ENCODE measurements around the gene USP9X. TPM values are rescaled to one million over a fixed set of nuclear protein-coding genes. Genes with fewer than 3 reads are reported as not detected.
"Not testable (repeated sequence)": the region's sequence is repeated elsewhere in the genome, so short reads cannot be mapped to it uniquely, and the experiment has no call there.

USP9X gene, protein sequence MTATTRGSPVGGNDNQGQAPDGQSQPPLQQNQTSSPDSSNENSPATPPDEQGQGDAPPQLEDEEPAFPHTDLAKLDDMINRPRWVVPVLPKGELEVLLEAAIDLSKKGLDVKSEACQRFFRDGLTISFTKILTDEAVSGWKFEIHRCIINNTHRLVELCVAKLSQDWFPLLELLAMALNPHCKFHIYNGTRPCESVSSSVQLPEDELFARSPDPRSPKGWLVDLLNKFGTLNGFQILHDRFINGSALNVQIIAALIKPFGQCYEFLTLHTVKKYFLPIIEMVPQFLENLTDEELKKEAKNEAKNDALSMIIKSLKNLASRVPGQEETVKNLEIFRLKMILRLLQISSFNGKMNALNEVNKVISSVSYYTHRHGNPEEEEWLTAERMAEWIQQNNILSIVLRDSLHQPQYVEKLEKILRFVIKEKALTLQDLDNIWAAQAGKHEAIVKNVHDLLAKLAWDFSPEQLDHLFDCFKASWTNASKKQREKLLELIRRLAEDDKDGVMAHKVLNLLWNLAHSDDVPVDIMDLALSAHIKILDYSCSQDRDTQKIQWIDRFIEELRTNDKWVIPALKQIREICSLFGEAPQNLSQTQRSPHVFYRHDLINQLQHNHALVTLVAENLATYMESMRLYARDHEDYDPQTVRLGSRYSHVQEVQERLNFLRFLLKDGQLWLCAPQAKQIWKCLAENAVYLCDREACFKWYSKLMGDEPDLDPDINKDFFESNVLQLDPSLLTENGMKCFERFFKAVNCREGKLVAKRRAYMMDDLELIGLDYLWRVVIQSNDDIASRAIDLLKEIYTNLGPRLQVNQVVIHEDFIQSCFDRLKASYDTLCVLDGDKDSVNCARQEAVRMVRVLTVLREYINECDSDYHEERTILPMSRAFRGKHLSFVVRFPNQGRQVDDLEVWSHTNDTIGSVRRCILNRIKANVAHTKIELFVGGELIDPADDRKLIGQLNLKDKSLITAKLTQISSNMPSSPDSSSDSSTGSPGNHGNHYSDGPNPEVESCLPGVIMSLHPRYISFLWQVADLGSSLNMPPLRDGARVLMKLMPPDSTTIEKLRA (N-terminal part only)
- total RNA-seq: 10 to 100 TPM; 52.5 to 97.8 (median 61.2) TPM

DNA sequence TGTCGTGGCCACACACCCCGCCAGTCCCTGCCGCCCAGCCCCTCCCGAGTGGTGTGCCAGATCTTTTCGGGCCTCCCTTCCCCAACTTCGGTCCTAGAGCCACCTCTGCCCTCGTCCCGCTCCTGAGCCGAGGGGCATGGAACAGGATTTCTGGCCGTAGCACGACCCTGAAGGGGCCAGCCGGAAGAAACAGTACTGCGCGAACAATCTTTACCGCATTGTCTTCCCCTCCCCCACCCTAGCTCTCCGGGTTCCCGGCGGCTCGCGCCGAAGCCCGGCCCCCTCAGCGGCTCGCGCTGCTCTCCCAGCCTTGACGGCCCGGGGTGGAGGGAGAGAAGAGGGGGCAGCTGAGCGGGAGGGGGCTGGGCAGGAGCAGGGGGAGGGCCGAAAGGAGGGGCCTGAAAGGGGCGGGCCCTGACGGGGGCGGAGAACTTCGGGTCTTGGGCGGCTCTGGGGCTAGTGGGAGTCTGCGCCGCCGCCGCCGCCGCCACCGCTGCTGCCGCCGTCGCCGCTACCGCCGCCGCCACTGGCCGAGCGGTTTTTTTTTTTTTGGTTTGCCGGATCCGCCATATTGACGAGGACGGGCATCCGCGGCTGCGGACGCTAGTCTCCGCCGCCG lies at the start of gene USP9X:
Gene USP9X (plus strand): TSS at position 553 of the 619 bp plus-strand sequence. CDS start 38,184 bp downstream, outside the sequence.
- Histone ChIP-seq H3K4me1 (replicated peaks in 1 of 2) (peaks cover 0 to 6% of the 10 kb centered on the region in 2 donors), H3K27ac (peak within 1 kb of the TSS; percentile 99 to 100), H3K4me3 (peak within 1 kb of the TSS; percentile 57 to 81 (median 64))
- ATAC-seq (replicated peaks in 6 of 8): peak; percentile 56 to 79 (median 72)
- WGBS, 10 experiments: 62% methylated on average over 8 of the region's 61 CpGs; no CpG with 5 or more reads in 9 of the 10 experiments
- in situ Hi-C loops (cut with MboI; ENCODE audit: low pct_unique_long_range_greater_than_20kb in 2 of 9, low sequenced_read_pairs in 9 of 9, unreplicated experiment in 9 of 9): no loop called here

DNA sequence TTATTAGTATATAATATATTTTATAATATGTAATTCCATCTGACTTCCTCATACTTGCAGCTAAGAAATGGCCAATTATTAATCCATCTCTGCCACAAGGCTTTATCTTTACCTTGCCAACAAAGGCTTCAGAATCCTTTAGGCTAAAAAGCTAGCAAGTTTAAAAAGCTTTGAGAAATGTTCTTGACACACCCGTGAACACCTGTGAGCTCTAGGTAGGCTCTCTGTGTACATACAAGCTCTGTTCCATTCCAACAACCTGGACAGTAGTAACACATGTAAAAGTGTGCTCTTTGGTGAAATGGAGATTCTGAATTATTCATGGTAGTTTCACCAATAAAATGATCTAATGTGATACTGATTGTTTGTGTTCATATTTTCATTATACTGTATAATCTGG lies 49.7 kb upstream of the USP9X start:
- in situ Hi-C loops (cut with MboI; ENCODE audit: low pct_unique_long_range_greater_than_20kb in 2 of 9, low sequenced_read_pairs in 9 of 9, unreplicated experiment in 9 of 9): no loop called here
- 20 to 100% (median 69%) methylated on average over 1 of the region's 1 CpG; no CpG with 5 or more reads in 6 of the 10 experiments for WGBS, 10 experiments
- ATAC-seq (replicated peaks in 6 of 8): no peak
- Histone ChIP-seq H3K4me3 (no peak overlapping the region), H3K4me1 (replicated peaks in 1 of 2) (no peaks in the 10 kb centered on the region), H3K27ac (no peak overlapping the region)

DNA sequence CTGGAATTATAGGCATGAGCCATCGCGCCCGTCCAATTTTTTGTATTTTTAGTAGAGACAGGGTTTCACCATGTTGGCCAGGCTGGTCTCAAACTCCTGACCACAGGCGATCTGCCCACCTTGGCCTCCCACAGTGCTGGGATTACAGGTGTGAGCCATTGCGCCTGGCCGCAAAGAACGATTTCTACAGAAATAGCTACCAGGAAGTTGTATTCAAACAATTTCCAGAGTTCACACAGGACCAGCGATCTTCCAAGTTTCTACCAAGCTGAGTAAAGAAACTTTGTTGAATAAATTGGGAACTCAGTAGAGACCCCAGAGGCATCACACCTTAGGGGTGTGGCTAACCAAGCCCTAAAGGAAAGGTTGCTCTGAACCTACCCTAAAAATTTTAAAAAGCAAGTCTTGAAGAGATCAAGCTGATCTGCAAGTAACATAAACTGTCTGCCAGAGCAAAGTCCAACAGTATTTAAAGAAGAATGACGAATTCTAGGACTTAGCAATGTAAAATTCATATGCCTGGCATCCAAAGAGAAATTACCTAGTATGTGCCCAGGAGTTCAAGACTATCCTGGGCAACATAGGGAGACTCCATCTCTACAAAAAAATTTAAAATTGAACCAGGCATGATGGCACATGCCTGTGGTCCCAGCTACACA lies 48.4 kb upstream of the USP9X start:
- 0 to 100% (median 96%) methylated on average over 1 to 4 of the region's 9 CpGs; no CpG with 5 or more reads in 5 of the 10 experiments for WGBS, 10 experiments
- ATAC-seq (replicated peaks in 6 of 8): no peak
- in situ Hi-C loops (cut with MboI; ENCODE audit: low pct_unique_long_range_greater_than_20kb in 2 of 9, low sequenced_read_pairs in 9 of 9, unreplicated experiment in 9 of 9): no loop called here

DNA sequence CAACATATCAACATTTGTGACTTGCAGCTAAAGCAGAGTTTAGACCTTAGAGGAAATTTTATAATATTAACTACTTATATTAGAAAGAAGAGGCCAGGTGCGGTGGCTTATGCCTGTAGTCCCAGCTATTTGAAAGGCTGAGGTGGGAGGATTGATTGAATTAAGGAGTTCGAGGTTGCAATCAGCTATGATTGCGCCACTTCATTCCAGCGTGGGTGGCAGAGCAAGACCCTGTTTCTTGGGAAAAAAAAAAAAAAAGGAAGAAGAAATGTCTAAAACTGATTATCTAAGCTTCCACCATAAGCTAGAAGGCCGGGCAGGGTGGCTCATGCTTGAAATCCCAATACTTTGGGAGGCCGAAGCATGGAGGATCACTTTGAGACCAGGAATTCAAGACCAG lies 42.0 kb upstream of the USP9X start:
- peaks cover 0 to 4% of the 10 kb centered on the region in 2 donors for H3K4me1 ChIP-seq (replicated peaks in 1 of 2)
- in situ Hi-C loops (cut with MboI; ENCODE audit: low pct_unique_long_range_greater_than_20kb in 2 of 9, low sequenced_read_pairs in 9 of 9, unreplicated experiment in 9 of 9): no loop called here
- H3K27ac ChIP-seq: no peak overlapping the region
- 60 to 92% (median 80%) methylated on average over 1 to 6 of the region's 6 CpGs; no CpG with 5 or more reads in 3 of the 10 experiments for WGBS, 10 experiments
- no peak overlapping the region for H3K4me3 ChIP-seq
- no peak for ATAC-seq (replicated peaks in 6 of 8)

More for the DNA sequence above, 48.4 kb upstream of the USP9X start:
- Histone ChIP-seq H3K4me3 (no peak overlapping the region), H3K27ac (no peak overlapping the region), H3K4me1 (replicated peaks in 1 of 2) (no peaks in the 10 kb centered on the region)

DNA sequence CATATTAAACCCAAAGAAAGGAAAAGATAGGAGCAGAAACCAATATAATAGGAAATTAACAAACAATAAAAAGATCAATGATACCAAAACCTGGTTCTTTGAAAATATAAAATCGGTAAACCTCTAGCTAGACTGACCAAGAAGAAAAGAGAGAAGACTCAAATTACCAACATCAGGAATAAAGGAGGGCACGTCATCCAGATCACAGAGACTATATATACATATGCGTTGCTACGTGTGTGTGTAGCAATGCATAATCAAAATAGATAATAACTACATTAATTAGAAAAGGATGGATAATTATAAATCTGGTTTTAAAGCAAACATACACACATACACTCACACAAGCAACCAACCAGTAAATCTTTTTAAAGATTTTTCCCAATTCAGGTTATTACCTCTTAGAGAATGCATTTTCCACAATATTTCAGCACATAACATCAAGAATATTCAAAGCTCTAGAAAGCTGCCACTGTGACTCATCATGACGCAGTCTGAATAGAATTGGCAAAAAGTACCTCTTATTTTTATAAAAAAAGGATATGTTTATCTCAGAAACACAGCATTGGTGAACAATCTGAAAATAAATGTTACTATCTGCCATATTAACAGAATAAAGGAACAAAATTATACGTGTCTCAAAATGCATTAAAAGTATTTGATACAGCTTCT lies 41.4 kb upstream of the USP9X start:
- WGBS, 10 experiments: 0 to 100% (median 51%) methylated on average over 2 to 6 of the region's 6 CpGs; no CpG with 5 or more reads in 2 of the 10 experiments
- ATAC-seq (replicated peaks in 6 of 8): peak in 3 of 8 experiments; percentile 58 to 97 (median 90)
- no peak overlapping the region for H3K27ac ChIP-seq

DNA sequence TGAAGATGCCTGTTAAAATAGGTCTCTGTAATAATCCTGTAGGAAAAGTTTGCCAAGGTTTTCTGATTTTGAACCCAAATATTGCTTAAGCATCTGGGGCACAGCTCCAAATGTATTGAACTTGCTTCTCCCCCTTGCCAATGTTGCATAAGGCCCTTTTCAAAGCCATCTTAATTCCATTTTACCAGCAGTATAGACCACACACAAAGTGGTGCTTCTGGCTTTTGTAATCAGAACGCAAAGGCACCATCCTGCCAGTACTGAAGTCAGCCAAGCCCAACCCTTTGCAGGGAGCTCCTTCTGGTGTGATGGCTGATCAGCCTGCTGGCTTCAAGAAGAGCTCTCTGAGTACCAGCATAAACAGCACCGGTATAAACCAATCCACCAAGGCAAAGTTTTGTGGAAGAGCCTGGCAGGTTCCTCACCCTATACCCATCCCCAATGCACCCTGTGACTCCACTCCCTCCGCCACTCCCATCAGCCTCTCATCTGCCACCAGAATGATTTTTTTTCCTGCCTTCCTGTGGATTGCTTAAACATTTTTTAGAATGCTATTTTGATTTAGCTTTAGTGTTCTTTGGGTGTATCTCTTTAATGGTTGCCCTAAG lies 39.2 kb upstream of the USP9X start:
- Histone ChIP-seq H3K27ac (no peak overlapping the region), H3K4me1 (replicated peaks in 1 of 2) (peaks cover 0 to 4% of the 10 kb centered on the region in 2 donors), H3K4me3 (no peak overlapping the region)
- no peak for ATAC-seq (replicated peaks in 6 of 8)
- in situ Hi-C loops (cut with MboI; ENCODE audit: low pct_unique_long_range_greater_than_20kb in 2 of 9, low sequenced_read_pairs in 9 of 9, unreplicated experiment in 9 of 9): no loop called here
- WGBS, 10 experiments: 7 to 100% methylated on average over 1 to 2 of the region's 3 CpGs; no CpG with 5 or more reads in 8 of the 10 experiments

More for the DNA sequence above, 41.4 kb upstream of the USP9X start:
- Histone ChIP-seq H3K4me1 (replicated peaks in 1 of 2) (peaks cover 0 to 4% of the 10 kb centered on the region in 2 donors), H3K4me3 (no peak overlapping the region)
- in situ Hi-C loops (cut with MboI; ENCODE audit: low pct_unique_long_range_greater_than_20kb in 2 of 9, low sequenced_read_pairs in 9 of 9, unreplicated experiment in 9 of 9): no loop called here

DNA sequence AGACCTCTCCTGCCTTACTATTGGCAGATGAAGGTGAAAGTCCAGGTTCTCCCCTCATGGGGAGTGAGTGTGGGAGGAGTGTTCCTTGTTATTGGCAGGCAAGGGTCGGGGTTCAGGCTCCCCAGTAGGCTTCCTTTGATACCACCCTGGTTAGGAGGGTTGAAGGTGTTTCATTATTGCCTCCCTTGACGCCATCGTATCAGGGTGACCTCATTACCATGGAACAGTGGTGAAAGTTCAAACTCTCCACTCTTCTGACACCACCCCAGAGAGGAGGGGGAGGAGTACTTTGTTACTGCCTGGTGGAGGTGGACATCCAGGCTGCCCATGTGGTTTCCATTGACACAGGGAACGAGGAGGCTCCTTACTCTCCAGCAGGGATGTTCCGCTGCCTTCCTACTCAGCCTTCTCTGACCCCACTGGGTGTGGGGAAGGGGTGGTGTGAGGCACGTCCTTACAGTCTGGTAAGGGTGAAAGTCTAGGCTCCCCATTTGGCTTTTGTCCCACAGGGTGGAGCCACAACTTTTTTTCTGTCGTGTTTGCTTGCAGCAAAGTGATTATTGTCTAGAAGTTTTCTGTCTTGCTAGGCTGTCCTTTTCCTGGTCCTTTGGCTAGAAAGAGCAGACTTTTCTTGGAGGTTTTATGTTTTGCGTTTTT lies 37.2 kb upstream of the USP9X start:
- Histone ChIP-seq H3K4me1 (replicated peaks in 1 of 2) (peaks cover 0 to 4% of the 10 kb centered on the region in 2 donors), H3K27ac (no peak overlapping the region), H3K4me3 (no peak overlapping the region)
- no peak for ATAC-seq (replicated peaks in 6 of 8)
- in situ Hi-C loops (cut with MboI; ENCODE audit: low pct_unique_long_range_greater_than_20kb in 2 of 9, low sequenced_read_pairs in 9 of 9, unreplicated experiment in 9 of 9): no loop called here
- 0 to 100% (median 87%) methylated on average over 1 to 3 of the region's 8 CpGs; no CpG with 5 or more reads in 3 of the 10 experiments for WGBS, 10 experiments

DNA sequence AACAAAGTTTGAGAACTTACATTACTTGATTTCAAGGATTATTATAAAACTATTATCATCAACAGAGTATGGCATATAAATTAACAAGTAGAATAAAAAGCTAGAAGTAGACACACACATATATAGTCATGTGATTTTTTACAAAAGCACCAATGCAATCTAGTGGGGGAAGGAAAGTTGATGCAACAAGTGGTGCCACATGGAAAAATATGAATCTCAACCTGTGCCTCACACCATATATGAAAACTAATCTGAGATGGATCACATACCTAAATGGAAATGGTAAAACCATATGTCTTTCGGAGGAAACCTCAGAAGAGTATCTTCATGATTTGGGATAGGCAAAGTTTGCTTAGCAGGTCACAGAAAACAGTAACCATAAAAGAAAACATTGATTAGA lies 34.9 kb upstream of the USP9X start:
- Histone ChIP-seq H3K4me3 (no peak overlapping the region), H3K27ac (no peak overlapping the region), H3K4me1 (replicated peaks in 1 of 2) (no peaks in the 10 kb centered on the region)
- in situ Hi-C loops (cut with MboI; ENCODE audit: low pct_unique_long_range_greater_than_20kb in 2 of 9, low sequenced_read_pairs in 9 of 9, unreplicated experiment in 9 of 9): no loop called here
- WGBS, 10 experiments: 100% methylated on average over 1 of the region's 1 CpG; no CpG with 5 or more reads in 8 of the 10 experiments
- no peak for ATAC-seq (replicated peaks in 6 of 8)

DNA sequence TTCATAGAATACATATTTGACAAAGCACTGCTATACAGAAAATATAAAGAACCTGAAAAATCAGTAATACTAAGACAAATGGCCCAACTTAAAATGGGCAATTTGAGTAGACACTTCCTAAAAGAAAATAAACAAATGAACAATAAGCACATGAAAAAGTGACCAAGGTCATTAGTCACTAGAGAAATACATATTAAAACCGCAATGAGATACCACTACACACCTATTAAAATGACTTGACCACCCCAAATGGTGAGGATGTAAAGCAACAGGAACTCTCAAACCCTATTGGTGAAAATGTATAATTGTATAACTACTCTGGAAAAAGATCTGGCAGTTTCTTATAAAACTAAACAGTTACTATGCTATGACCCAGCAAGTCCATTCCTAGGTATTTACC lies 34.0 kb upstream of the USP9X start:
- in situ Hi-C loops (cut with MboI; ENCODE audit: low pct_unique_long_range_greater_than_20kb in 2 of 9, low sequenced_read_pairs in 9 of 9, unreplicated experiment in 9 of 9): no loop called here
- H3K4me1 ChIP-seq (replicated peaks in 1 of 2): peaks cover 0 to 5% of the 10 kb centered on the region in 2 donors
- no peak for ATAC-seq (replicated peaks in 6 of 8)
- WGBS, 10 experiments: 33 to 100% (median 60%) methylated on average over 1 of the region's 1 CpG; no CpG with 5 or more reads in 7 of the 10 experiments
- H3K27ac ChIP-seq: no peak overlapping the region
- no peak overlapping the region for H3K4me3 ChIP-seq

DNA sequence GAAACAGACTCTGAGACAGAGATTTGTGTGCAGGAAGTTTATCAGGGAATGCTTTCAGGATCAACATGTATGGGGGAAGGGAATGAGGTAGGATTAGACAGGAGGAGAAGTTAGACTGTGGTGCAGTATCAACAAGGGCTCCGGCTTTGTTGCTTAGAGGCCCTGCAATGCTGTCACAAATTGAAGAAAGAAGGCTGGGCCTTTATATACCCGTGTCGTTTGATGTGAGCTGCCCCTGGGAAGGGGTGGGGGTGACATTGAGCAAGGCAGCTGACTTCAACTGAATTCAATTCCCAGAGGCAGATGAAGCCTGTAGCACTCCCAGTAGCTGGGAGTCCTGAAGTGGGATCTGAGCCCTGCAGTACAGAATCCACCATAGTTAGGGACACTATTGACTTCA lies 29.5 kb upstream of the USP9X start:
- WGBS, 10 experiments: 10 to 100% (median 39%) methylated on average over 1 to 2 of the region's 3 CpGs; no CpG with 5 or more reads in 6 of the 10 experiments
- Histone ChIP-seq H3K27ac (no peak overlapping the region), H3K4me3 (no peak overlapping the region), H3K4me1 (replicated peaks in 1 of 2) (peaks cover 0 to 5% of the 10 kb centered on the region in 2 donors)
- in situ Hi-C loops (cut with MboI; ENCODE audit: low pct_unique_long_range_greater_than_20kb in 2 of 9, low sequenced_read_pairs in 9 of 9, unreplicated experiment in 9 of 9): no loop called here
- ATAC-seq (replicated peaks in 6 of 8): peak in 5 of 8 experiments; percentile 8 to 71 (median 52)

DNA sequence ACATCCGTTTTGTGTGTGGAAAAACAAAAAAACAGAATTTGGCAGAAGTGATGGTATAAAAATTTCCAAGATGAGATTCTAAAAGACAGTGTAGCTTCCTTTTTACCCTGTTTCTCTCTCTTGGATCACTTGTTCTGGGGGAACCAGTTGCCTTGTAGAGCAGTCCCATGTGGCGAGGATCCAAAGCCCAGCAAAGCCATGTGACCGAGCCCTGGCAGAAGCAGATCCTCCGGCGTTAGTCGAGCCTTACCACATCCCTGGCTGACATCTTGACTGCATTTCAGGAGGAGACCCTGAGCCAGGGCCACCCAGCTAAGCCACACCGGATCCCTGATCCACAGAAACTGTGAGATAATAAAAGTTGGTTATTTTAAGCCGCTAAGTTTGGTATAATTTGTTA lies 22.0 kb upstream of the USP9X start:
- H3K4me1 ChIP-seq (replicated peaks in 1 of 2); ATAC-seq (replicated peaks in 6 of 8); in situ Hi-C loops (cut with MboI; ENCODE audit: low pct_unique_long_range_greater_than_20kb in 2 of 9, low sequenced_read_pairs in 9 of 9, unreplicated experiment in 9 of 9); H3K4me3 ChIP-seq; H3K27ac ChIP-seq: not testable (repeated sequence)
- 73 to 100% (median 100%) methylated on average over 2 to 6 of the region's 8 CpGs; no CpG with 5 or more reads in 7 of the 10 experiments for WGBS, 10 experiments
